Gastroesophageal sphincter (tissue), 3 donors: ENCODE measurements around the gene VIPR2.

Source experiments
- EP300 ChIP-seq: sonication (generic); formaldehyde crosslinking; IDR thresholded peaks from one replicate; pipeline ENCODE4 v1.6.1; 2017; ENCODE audit warnings: antibody characterized with exemption, mild to moderate bottlenecking
- POLR2A ChIP-seq, 2 donors: fragments of 450-650 bp; IDR thresholded peaks; one replicate each; pipeline ENCODE4 v1.6.1; 2017; ENCODE audit warnings: antibody characterized with exemption in 2 of 2, mild to moderate bottlenecking in 2 of 2, moderate library complexity in 1 of 2
- POLR2AphosphoS5 ChIP-seq: sonication (generic); formaldehyde crosslinking; IDR thresholded peaks from one replicate; pipeline ENCODE4 v1.6.1; 2017; ENCODE audit warnings: antibody characterized with exemption
- TF ChIP-seq, protein P1 (sequence below), 4 experiments: fragments of 200-600 bp in 2 of 4; fragments of 450-650 bp in 2 of 4; sonication (generic) in 1 of 4; IDR thresholded peaks; one replicate each; pipeline ENCODE4 v1.5.1; 2017 to 2019; ENCODE audit warnings: antibody characterized with exemption in 4 of 4, mild to moderate bottlenecking in 2 of 4, moderate library complexity in 2 of 4

DNA sequence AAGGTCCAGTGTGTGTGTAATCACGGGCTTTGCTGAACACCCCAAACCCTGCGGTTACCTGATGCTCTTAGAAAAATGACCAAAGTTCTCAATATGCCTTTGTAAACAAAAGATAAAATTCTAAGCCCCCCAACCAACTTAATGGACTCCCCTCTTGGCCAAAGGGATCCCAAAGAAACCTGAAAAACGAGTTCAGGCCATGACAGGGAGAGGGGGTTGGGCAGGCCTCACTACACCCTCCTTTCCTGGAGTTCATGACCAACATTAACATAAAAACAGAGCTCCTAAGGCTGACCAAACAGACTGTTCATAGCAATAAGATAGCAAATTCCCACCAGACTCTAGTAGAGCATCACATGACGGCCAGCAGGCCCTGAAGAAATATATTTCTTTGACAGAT is 3.0 kb upstream of the VIPR2 start:
- TF ChIP-seq, protein P1, sequence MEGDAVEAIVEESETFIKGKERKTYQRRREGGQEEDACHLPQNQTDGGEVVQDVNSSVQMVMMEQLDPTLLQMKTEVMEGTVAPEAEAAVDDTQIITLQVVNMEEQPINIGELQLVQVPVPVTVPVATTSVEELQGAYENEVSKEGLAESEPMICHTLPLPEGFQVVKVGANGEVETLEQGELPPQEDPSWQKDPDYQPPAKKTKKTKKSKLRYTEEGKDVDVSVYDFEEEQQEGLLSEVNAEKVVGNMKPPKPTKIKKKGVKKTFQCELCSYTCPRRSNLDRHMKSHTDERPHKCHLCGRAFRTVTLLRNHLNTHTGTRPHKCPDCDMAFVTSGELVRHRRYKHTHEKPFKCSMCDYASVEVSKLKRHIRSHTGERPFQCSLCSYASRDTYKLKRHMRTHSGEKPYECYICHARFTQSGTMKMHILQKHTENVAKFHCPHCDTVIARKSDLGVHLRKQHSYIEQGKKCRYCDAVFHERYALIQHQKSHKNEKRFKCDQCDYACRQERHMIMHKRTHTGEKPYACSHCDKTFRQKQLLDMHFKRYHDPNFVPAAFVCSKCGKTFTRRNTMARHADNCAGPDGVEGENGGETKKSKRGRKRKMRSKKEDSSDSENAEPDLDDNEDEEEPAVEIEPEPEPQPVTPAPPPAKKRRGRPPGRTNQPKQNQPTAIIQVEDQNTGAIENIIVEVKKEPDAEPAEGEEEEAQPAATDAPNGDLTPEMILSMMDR (IDR thresholded peaks at IDR 0.05): no peak
- no peak for TF ChIP-seq EP300
- TF ChIP-seq POLR2AphosphoS5: no peak
- TF ChIP-seq POLR2A (IDR thresholded peaks at IDR 0.05): no peak
